Lower lobe of right lung (tissue), 2 donors: ENCODE data around the gene GSN. TPM values are rescaled to one million over a fixed set of nuclear protein-coding genes. Genes with fewer than 3 reads are reported as not detected.

Source experiments
- ATAC-seq, 2 donors: fragments of 200-7000 bp; cut with Tn5 transposase; one replicate each; pipeline ENCODE4 v1.9.1; 2020 to 2022; ENCODE audit warnings: mild to moderate bottlenecking in 2 of 2, moderate library complexity in 2 of 2
- DNase-seq: peaks from one replicate; pipeline ENCODE4 v3.0.0-alpha.2; 2020
- H3K27ac ChIP-seq: fragments of 200-600 bp; one replicate; pipeline ENCODE4 v1.8.0; 2022
- H3K27me3 ChIP-seq: fragments of 200-600 bp; one replicate; pipeline ENCODE4 v1.8.0; 2022; ENCODE audit warnings: low read depth
- H3K36me3 ChIP-seq: fragments of 200-600 bp; one replicate; pipeline ENCODE4 v1.8.0; 2022; ENCODE audit warnings: mild to moderate bottlenecking
- H3K4me1 ChIP-seq: fragments of 200-600 bp; one replicate; pipeline ENCODE4 v1.8.0; 2022
- H3K4me3 ChIP-seq: fragments of 200-600 bp; one replicate; pipeline ENCODE4 v1.8.0; 2022; ENCODE audit warnings: mild to moderate bottlenecking
- H3K9me3 ChIP-seq: fragments of 200-600 bp; one replicate; pipeline ENCODE4 v1.8.0; 2022
- intact Hi-C: fragments of 100-400 bp; cut with DNase I; formaldehyde crosslinking; loops from one replicate; pipeline ENCODE4 v1.11.0; 2022
- total RNA-seq: library from RNA; stranded (reverse); fragmentation: NEBNext Ultra II Directional; extraction: Animal tissue kit (Norgen Biotek cat#: 25700); gene quantifications from one replicate; pipeline ENCODE4 v1.2.1, GENCODE V29; 2021
- TF ChIP-seq, protein P1 (sequence below): fragments of 200-600 bp; IDR thresholded peaks from one replicate; pipeline ENCODE4 v1.8.0; 2022; ENCODE audit warnings: antibody characterized with exemption, mild to moderate bottlenecking
- donor health status: DM: no; HTN: yes; CAD: no; lungs with severe emphysema.

Gene GSN
- total RNA-seq, 1 donor from 2014 or later, result 388 TPM

- Histone ChIP-seq H3K27ac (peak overlapping the region; percentile 93), H3K4me1 (peaks cover 83% of the 10 kb centered on the region), H3K36me3 (peaks cover 4% of the 10 kb centered on the region), H3K27me3 (no peaks in the 10 kb centered on the region), H3K9me3 (no peaks in the 10 kb centered on the region), H3K4me3 (peak overlapping the region; percentile 84)
- TF ChIP-seq, protein P1, sequence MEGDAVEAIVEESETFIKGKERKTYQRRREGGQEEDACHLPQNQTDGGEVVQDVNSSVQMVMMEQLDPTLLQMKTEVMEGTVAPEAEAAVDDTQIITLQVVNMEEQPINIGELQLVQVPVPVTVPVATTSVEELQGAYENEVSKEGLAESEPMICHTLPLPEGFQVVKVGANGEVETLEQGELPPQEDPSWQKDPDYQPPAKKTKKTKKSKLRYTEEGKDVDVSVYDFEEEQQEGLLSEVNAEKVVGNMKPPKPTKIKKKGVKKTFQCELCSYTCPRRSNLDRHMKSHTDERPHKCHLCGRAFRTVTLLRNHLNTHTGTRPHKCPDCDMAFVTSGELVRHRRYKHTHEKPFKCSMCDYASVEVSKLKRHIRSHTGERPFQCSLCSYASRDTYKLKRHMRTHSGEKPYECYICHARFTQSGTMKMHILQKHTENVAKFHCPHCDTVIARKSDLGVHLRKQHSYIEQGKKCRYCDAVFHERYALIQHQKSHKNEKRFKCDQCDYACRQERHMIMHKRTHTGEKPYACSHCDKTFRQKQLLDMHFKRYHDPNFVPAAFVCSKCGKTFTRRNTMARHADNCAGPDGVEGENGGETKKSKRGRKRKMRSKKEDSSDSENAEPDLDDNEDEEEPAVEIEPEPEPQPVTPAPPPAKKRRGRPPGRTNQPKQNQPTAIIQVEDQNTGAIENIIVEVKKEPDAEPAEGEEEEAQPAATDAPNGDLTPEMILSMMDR, result no peak
- ATAC-seq (no peak), DNase-seq (no peak)
- intact Hi-C loops, result no loop called here
These were observed 100.2 kb downstream of the GSN start for GRCh38 chr9:121368138-121368522.

GRCh38 chr9:121368745-121369144, 100.8 kb downstream of the GSN start:
- no peaks in the 10 kb centered on the region for H3K9me3 ChIP-seq
- H3K27ac ChIP-seq, result peak overlapping the region; percentile 93
- intact Hi-C loops, result no loop called here
- peaks cover 4% of the 10 kb centered on the region for H3K36me3 ChIP-seq
- H3K4me3 ChIP-seq, result peak overlapping the region; percentile 84
- TF ChIP-seq, protein P1, result no peak
- no peaks in the 10 kb centered on the region for H3K27me3 ChIP-seq
- no peak for DNase-seq
- ATAC-seq, result no peak
- H3K4me1 ChIP-seq, result peaks cover 83% of the 10 kb centered on the region

DNA sequence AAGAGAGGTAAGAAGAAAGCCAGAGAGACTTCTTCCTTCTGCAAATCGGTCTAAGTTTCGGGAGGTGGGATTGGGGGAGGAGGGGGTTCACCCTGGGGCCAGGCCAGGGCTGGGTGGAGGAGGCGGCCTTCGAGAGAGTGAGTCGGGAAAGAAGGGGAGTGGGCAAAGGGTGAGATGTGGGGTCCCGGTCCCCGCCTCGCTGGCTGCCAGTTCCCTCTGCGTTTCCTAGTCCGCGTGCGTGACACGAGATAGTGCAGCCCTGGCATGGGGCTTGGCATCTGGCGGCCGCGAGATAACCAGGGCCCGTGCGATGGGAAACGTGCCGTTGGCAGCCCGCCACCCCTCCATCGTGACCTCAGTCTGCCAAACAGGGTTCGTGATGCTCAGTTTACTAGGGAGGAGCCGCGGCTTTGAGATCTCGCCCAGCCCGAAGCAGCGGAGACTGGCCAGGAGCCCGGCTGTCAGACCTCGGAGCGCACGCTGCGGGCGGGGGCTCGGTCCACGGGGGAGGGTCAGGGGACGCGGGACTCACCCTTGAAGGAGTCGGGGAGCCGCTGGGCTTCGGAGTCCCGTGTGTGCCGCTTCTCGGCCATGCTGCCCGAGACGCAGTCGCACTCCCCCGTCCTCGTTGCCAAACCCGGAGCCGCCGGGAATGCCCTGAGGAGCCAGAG, 101.8 kb downstream of the GSN start, which contains the start of gene STOM:
TSS of gene STOM (minus strand) at position 656 of the 671 bp plus-strand sequence. CDS start at position 593, 63 bp downstream.
- TF ChIP-seq, protein P1, result no peak
- Histone ChIP-seq H3K4me1 (peaks cover 83% of the 10 kb centered on the region), H3K9me3 (no peaks in the 10 kb centered on the region), H3K36me3 (peaks cover 4% of the 10 kb centered on the region), H3K4me3 (peak within 1 kb of the TSS; percentile 84), H3K27me3 (no peaks in the 10 kb centered on the region), H3K27ac (peak within 1 kb of the TSS; percentile 93)
- peak; percentile 88 for DNase-seq
- intact Hi-C loops, result loop anchor here (10.0 kb wide), 1 partner anchor 45 kb away; no protein-coding TSS in a partner anchor
- ATAC-seq, result peak; percentile 72 to 82

DNA sequence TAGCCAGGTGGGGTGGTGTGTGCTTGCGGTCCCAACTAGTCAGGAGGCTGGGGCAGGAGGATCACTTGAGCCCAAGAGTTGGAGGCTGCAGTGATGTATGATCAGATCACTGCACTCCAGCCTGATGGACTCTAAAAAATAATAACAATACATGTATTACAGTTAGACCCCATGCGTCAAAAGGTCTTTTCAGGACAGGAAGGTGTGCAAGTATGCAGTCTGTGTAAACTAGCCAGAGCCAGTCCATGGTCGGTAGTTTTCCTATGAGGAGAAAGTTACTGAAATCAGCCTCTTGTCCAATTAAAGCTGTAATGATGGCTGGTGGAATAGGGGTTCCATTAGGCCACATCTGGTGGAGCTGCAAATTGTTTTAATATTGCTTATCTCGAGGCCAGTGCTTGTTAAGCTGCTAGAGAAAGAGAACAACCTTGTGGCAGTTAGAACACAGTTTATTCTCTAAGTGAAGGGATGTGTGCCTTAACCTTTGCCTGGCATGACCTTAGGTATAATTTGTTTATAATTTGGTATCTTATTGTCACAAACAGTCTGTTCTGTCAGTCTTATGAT, 103.6 kb downstream of the GSN start:
- no peaks in the 10 kb centered on the region for H3K9me3 ChIP-seq
- intact Hi-C loops, result loop anchor here (10.0 kb wide), 1 partner anchor 47 kb away; no protein-coding TSS in a partner anchor
- H3K4me3 ChIP-seq, result no peak overlapping the region
- TF ChIP-seq, protein P1, result no peak
- no peaks in the 10 kb centered on the region for H3K36me3 ChIP-seq
- no peaks in the 10 kb centered on the region for H3K27me3 ChIP-seq
- peak overlapping the region; percentile 93 for H3K27ac ChIP-seq
- ATAC-seq, result no peak
- H3K4me1 ChIP-seq, result peaks cover 64% of the 10 kb centered on the region
- DNase-seq, result no peak

DNA sequence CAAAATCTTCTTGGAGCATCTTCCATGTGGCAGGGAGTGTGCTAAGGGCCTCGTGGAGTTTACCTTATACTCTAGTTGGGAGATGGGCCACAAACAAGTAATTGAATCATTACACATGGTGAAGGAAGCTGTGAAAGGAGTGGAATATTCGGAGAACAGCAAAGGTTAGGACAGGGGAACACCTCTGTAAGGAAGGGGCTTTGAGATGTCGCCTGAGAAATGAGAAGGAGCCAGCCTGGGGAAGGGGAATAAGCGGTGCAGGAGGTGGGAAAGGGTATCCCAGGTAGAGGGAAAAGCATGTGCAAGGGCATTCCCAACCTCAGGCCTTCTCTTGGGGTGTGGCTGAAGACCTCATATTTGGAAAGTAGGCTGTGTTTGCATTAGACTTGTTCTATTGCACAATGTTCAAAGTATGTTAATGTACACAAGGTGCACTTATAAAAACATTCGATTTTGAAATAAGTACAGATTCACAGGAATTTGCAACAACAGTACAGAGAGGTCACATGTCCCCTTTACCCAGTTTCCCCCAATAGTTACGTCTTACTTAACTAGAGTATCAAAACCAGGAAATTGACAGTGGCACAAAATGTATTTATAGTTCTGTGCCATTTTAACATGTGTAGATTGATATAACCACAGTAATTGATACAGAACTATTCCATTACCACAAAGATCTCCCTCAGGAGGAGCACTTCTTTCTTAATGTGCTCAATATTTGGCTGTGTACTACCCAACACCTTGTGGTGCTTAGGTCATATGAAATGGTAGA, 104.5 kb downstream of the GSN start:
- intact Hi-C loops, result loop anchor here (10.0 kb wide), 1 partner anchor 48 kb away; no protein-coding TSS in a partner anchor
- no peaks in the 10 kb centered on the region for H3K9me3 ChIP-seq
- H3K4me3 ChIP-seq, result no peak overlapping the region
- ATAC-seq (peak in 1 of 2 donors; percentile 13), DNase-seq (no peak)
- no peaks in the 10 kb centered on the region for H3K36me3 ChIP-seq
- H3K27ac ChIP-seq, result peak overlapping the region; percentile 93
- H3K4me1 ChIP-seq, result peaks cover 56% of the 10 kb centered on the region
- TF ChIP-seq, protein P1, result no peak
- H3K27me3 ChIP-seq, result no peaks in the 10 kb centered on the region
